KMS-11 (cell line): Measurements from ENCODE around the gene PPP3CB.

ENCODE experiments used
- H2AFZ ChIP-seq: fragments of 200-600 bp; sonication (generic); 2 replicates; pipeline ENCODE4 v1.6.1; 2016; ENCODE audit warnings: antibody characterized with exemption, mixed run types, low read depth
- H3K27ac ChIP-seq: fragments of 200-600 bp; sonication (generic); 2 replicates; pipeline ENCODE4 v1.6.1; 2016; ENCODE audit warnings: mild to moderate bottlenecking, mixed run types
- H3K27me3 ChIP-seq: fragments of 200-600 bp; sonication (generic); 2 replicates; pipeline ENCODE4 v1.6.1; 2017; ENCODE audit warnings: mild to moderate bottlenecking, low read depth, mixed run types, moderate library complexity; ENCODE audit not compliant: insufficient read depth
- H3K36me3 ChIP-seq: fragments of 200-600 bp; sonication (generic); 2 replicates; pipeline ENCODE4 v1.6.1; 2017; ENCODE audit warnings: mild to moderate bottlenecking, mixed run types; ENCODE audit not compliant: insufficient read depth
- H3K4me1 ChIP-seq: fragments of 200-600 bp; sonication (generic); 2 replicates; pipeline ENCODE4 v1.6.1; 2016; ENCODE audit warnings: mild to moderate bottlenecking, low read depth, mixed run types; ENCODE audit not compliant: poor library complexity, severe bottlenecking
- H3K4me2 ChIP-seq: fragments of 200-600 bp; sonication (generic); 2 replicates; pipeline ENCODE4 v1.7.0; 2016; ENCODE audit warnings: mild to moderate bottlenecking, mixed run types
- H3K4me3 ChIP-seq: fragments of 200-600 bp; sonication (generic); IDR thresholded peaks from 2 replicates; pipeline ENCODE4 v1.6.1; 2017; ENCODE audit warnings: low read depth, low read length, mixed read lengths; ENCODE audit not compliant: insufficient read depth
- H3K79me2 ChIP-seq: fragments of 200-600 bp; sonication (generic); 2 replicates; pipeline ENCODE4 v1.6.1; 2016; ENCODE audit warnings: low read depth, mixed run types; ENCODE audit not compliant: insufficient read depth
- H3K9ac ChIP-seq: fragments of 200-600 bp; sonication (generic); 2 replicates; pipeline ENCODE4 v1.6.1; 2016; ENCODE audit warnings: mild to moderate bottlenecking, mixed run types
- H4K20me1 ChIP-seq: fragments of 200-600 bp; sonication (generic); 2 replicates; pipeline ENCODE4 v1.6.1; 2016; ENCODE audit warnings: mild to moderate bottlenecking, mixed run types; ENCODE audit not compliant: insufficient read depth
- TF ChIP-seq, protein P1 (sequence below): fragments of 200-600 bp; sonication (generic); conservative IDR thresholded peaks from 2 replicates; pipeline ENCODE4 v1.6.1; 2017; ENCODE audit warnings: low read depth, mild to moderate bottlenecking, antibody characterized with exemption, low read length, moderate library complexity, mixed read lengths

Gene PPP3CB

DNA sequence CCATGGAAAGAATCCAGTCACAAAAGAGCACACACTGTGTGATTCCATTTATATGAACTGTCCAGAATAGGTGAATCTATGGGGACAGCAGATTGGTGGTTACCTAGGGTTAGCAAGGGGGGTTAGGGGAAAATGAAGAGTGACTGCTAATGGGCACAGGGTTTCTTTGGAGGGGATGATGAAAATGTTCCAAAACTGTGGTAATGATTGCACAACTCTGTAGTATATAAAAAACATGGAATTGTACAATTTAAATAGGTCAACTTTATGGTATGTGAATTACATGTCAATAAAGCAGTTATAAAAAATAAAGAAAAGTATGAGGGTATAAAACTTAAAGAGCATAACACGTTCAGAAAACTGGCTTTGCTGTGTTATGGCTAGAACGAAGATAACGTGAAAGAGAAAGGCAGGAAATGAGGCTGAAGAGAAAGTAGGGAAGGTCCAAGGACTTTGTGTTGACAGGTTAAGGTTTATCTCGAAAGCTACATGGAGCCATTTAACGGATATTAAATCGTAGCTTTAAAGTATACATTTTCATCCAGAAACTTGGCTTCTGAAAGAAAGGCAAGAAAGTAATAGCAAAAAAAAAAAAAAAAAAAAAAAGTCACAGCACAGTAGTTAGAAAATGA is 36.0 kb downstream of the PPP3CB start:
- no peaks in the 10 kb centered on the region for H3K27me3 ChIP-seq
- H3K4me3 ChIP-seq, result no peak overlapping the region
- no peaks in the 10 kb centered on the region for H3K79me2 ChIP-seq
- no peak overlapping the region for H2AFZ ChIP-seq
- no peaks in the 10 kb centered on the region for H3K4me1 ChIP-seq
- no peaks in the 10 kb centered on the region for H3K36me3 ChIP-seq
- H3K27ac ChIP-seq, result no peak overlapping the region
- H3K9ac ChIP-seq, result no peak overlapping the region
- TF ChIP-seq, protein P1, sequence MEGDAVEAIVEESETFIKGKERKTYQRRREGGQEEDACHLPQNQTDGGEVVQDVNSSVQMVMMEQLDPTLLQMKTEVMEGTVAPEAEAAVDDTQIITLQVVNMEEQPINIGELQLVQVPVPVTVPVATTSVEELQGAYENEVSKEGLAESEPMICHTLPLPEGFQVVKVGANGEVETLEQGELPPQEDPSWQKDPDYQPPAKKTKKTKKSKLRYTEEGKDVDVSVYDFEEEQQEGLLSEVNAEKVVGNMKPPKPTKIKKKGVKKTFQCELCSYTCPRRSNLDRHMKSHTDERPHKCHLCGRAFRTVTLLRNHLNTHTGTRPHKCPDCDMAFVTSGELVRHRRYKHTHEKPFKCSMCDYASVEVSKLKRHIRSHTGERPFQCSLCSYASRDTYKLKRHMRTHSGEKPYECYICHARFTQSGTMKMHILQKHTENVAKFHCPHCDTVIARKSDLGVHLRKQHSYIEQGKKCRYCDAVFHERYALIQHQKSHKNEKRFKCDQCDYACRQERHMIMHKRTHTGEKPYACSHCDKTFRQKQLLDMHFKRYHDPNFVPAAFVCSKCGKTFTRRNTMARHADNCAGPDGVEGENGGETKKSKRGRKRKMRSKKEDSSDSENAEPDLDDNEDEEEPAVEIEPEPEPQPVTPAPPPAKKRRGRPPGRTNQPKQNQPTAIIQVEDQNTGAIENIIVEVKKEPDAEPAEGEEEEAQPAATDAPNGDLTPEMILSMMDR, result no peak
- no peaks in the 10 kb centered on the region for H4K20me1 ChIP-seq
- H3K4me2 ChIP-seq, result no peak overlapping the region

DNA sequence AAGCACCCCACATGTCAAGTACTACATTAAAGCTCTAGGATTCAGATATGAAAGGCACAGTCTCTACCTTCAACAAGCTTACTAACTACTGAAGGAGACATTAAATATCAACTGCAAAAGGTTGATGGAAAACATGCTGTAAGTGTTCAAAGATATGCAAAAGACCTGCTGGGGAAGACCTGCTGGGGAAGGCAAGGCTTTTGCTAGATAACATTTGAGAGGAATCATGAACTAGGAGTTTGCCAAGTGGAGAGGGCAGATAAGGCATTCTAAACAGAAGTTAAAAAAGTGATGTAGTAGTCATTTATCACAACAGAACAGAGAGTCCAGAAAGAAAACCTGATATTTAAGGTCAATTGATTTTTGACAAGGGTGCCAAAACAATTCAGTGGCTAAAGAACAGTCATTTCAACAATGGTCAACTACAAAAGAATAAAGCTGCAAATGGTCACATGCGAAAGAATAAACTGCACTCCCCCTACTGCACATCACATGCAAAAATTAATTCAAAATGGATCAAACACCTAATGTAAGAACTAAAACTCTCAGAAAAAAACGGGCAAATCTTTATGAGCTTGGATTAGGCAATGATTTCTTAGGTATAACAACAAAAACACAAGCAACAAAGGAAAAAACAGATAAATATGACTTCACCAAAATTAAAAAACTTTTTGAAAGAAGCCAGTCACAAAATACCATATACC is 39.5 kb downstream of the PPP3CB start:
- Histone ChIP-seq H3K4me3 (no peak overlapping the region), H3K27ac (no peak overlapping the region), H3K36me3 (no peaks in the 10 kb centered on the region), H3K9ac (no peak overlapping the region), H4K20me1 (no peaks in the 10 kb centered on the region), H3K79me2 (no peaks in the 10 kb centered on the region), H3K27me3 (no peaks in the 10 kb centered on the region), H3K4me2 (no peak overlapping the region), H2AFZ (no peak overlapping the region), H3K4me1 (no peaks in the 10 kb centered on the region)
- TF ChIP-seq, protein P1, result no peak

DNA sequence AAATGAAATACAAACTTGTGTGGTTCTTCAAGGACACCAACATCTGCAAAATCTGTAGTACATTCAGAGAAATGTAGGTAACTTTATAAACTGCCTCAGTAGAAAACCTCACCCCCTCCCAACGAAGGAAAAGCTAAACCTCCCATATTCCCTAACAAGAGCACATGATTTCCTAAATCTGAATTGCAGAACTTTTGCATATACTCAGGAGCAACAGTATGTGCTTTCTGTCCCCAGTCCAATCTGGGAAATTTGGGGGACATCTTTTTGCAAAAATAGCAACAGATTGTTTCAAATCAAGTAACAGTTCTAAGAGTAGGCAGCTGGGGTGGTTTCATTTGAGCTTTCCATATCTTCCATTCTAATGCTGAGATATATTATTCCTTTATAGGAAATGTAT is 46.7 kb downstream of the PPP3CB start:
- Histone ChIP-seq H3K9ac (no peak overlapping the region), H2AFZ (no peak overlapping the region), H3K4me1 (no peaks in the 10 kb centered on the region), H3K27me3 (no peaks in the 10 kb centered on the region), H3K4me2 (no peak overlapping the region), H3K36me3 (no peaks in the 10 kb centered on the region), H3K27ac (no peak overlapping the region), H3K79me2 (no peaks in the 10 kb centered on the region), H3K4me3 (no peak overlapping the region), H4K20me1 (no peaks in the 10 kb centered on the region)
- TF ChIP-seq, protein P1, result no peak

DNA sequence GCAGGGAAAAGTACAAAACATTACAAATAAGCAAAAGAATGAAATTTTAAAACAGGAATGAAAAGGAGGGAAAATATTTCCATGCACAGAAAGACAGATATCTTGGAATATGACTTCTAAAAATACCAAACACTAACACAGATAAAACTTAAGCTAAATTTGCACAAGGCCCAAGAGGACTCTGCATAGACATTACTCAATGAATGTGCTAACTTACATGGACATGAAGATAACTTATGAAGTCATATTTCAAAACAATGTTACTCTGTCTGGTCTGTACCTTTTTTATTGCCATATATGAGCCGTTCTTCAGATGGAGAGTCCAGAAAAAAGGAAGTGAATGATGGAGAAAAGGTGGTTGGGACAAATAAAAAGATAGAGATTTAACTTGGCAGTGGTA is 47.4 kb downstream of the PPP3CB start:
- TF ChIP-seq, protein P1, result no peak
- no peaks in the 10 kb centered on the region for H4K20me1 ChIP-seq
- H3K36me3 ChIP-seq, result no peaks in the 10 kb centered on the region
- no peak overlapping the region for H3K4me2 ChIP-seq
- no peak overlapping the region for H3K4me3 ChIP-seq
- H3K79me2 ChIP-seq, result no peaks in the 10 kb centered on the region
- no peak overlapping the region for H3K9ac ChIP-seq
- H2AFZ ChIP-seq, result no peak overlapping the region
- no peaks in the 10 kb centered on the region for H3K27me3 ChIP-seq
- H3K27ac ChIP-seq, result no peak overlapping the region
- no peaks in the 10 kb centered on the region for H3K4me1 ChIP-seq
